ENCODE data around the gene GCHFR. TPM values are rescaled to one million over a fixed set of nuclear protein-coding genes. Genes with fewer than 3 reads are reported as not detected.

Gene GCHFR
- total RNA-seq, 1 donor from 2014 or later, result 5.0 TPM

GRCh38 chr15:40739047-40739446 is 24.8 kb upstream of the GCHFR start:
- H3K9me3 Mint-ChIP-seq (ENCODE audit: unreplicated experiment), result no peaks in the 10 kb centered on the region
- H3K27me3 Mint-ChIP-seq (ENCODE audit: unreplicated experiment), result peaks cover 3% of the 10 kb centered on the region
- no peak for DNase-seq
- H3K27ac Mint-ChIP-seq (ENCODE audit: unreplicated experiment), result no peak overlapping the region
- no peak overlapping the region for H3K4me3 Mint-ChIP-seq (ENCODE audit: unreplicated experiment)
- peaks cover 6% of the 10 kb centered on the region for H3K4me1 Mint-ChIP-seq (ENCODE audit: low read depth, unreplicated experiment)
- no peak for TF ChIP-seq CTCF (IDR thresholded peaks at IDR 0.05; ENCODE audit: partially characterized antibody, unreplicated experiment)
- peaks cover 5% of the 10 kb centered on the region for H3K36me3 Mint-ChIP-seq (ENCODE audit: unreplicated experiment)

DNA sequence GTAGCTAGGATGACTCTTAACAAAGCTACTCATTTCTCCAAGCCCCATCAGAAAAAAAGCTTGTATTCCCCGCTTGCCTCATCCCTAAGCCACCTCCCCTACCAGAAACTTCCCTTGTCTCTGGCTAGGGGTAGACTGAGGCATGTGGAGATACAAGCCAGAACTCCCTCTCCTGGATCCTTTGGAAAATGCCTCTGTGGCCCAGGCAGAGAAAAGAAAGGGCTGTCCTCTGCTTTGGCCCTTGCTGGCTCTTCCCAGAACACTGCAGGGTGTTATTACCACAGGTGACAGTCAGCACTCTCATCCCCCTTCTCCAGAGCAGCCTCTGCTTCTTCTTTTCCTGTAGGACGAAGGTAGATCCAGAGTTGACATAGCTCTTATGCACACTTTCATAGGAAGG is 24.0 kb upstream of the GCHFR start:
- Mint-ChIP-seq H3K9me3 (ENCODE audit: unreplicated experiment) (no peaks in the 10 kb centered on the region), H3K4me1 (ENCODE audit: low read depth, unreplicated experiment) (peaks cover 12% of the 10 kb centered on the region), H3K27me3 (ENCODE audit: unreplicated experiment) (peaks cover 3% of the 10 kb centered on the region), H3K27ac (ENCODE audit: unreplicated experiment) (no peak overlapping the region), H3K36me3 (ENCODE audit: unreplicated experiment) (peaks cover 5% of the 10 kb centered on the region), H3K4me3 (ENCODE audit: unreplicated experiment) (no peak overlapping the region)
- no peak for TF ChIP-seq CTCF (IDR thresholded peaks at IDR 0.05; ENCODE audit: partially characterized antibody, unreplicated experiment)
- no peak for DNase-seq

- Mint-ChIP-seq H3K36me3 (ENCODE audit: unreplicated experiment) (peaks cover 5% of the 10 kb centered on the region), H3K27ac (ENCODE audit: unreplicated experiment) (peak overlapping the region; percentile 95), H3K4me3 (ENCODE audit: unreplicated experiment) (no peak overlapping the region), H3K9me3 (ENCODE audit: unreplicated experiment) (no peaks in the 10 kb centered on the region), H3K4me1 (ENCODE audit: low read depth, unreplicated experiment) (peaks cover 25% of the 10 kb centered on the region), H3K27me3 (ENCODE audit: unreplicated experiment) (peaks cover 3% of the 10 kb centered on the region)
- DNase-seq, result no peak
- no peak for TF ChIP-seq CTCF (IDR thresholded peaks at IDR 0.05; ENCODE audit: partially characterized antibody, unreplicated experiment)
Observed at GRCh38 chr15:40743485-40743901, 20.4 kb upstream of the GCHFR start.

DNA sequence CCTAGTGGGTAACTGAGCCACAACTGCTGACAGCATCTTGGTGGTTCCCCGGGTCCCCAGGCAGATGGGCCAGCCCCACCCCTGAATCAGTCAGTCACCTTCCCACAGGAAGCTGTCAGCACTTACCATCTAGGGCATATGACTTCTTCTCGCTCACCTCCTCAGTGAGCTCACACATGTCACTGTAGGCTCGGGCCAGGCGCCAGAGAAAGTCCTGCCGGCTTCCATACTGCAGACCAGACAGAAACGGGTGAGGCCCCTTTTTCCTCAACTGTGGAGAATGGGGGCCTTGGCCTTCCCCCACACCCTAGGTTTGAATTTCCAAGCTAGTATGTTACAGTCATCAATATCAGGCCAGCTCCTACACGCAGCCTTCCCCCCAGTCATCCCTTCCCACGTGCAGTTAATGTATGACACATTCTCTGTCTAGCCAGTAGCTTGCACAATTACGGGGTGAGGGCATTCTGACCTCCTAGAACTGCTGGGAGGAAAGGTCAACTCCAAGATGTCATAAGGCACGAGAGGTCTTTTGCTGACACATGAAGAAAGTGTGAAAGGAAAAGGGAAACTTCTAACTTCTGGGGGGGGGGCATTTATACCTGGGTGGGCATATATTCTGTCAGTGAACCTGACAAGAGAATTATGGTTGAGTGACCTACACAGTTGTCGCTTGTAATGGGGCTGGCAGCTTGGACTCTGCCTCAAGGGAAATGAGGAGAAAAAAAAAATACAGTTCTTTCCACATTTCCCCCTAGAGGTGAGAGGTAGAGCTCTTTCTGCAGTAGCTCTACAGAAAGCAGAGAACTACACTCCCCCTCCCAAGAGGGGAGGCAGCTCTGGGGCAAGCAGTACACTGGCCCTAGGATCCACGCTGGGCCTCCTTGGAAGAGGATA is 19.7 kb upstream of the GCHFR start:
- DNase-seq, result no peak
- peak; percentile 46 for TF ChIP-seq CTCF (IDR thresholded peaks at IDR 0.05; ENCODE audit: partially characterized antibody, unreplicated experiment)

GRCh38 chr15:40744815-40745152 is 19.1 kb upstream of the GCHFR start:
- no peaks in the 10 kb centered on the region for H3K9me3 Mint-ChIP-seq (ENCODE audit: unreplicated experiment)
- TF ChIP-seq CTCF (IDR thresholded peaks at IDR 0.05; ENCODE audit: partially characterized antibody, unreplicated experiment), result peak; percentile 10
- H3K4me3 Mint-ChIP-seq (ENCODE audit: unreplicated experiment), result peak overlapping the region; percentile 76
- H3K4me1 Mint-ChIP-seq (ENCODE audit: low read depth, unreplicated experiment), result peaks cover 25% of the 10 kb centered on the region
- peak overlapping the region; percentile 95 for H3K27ac Mint-ChIP-seq (ENCODE audit: unreplicated experiment)
- peaks cover 6% of the 10 kb centered on the region for H3K27me3 Mint-ChIP-seq (ENCODE audit: unreplicated experiment)
- H3K36me3 Mint-ChIP-seq (ENCODE audit: unreplicated experiment), result peaks cover 5% of the 10 kb centered on the region
- peak; percentile 56 for DNase-seq

More for the DNA sequence above, 19.7 kb upstream of the GCHFR start:
- Mint-ChIP-seq H3K27ac (ENCODE audit: unreplicated experiment) (peak overlapping the region; percentile 95), H3K9me3 (ENCODE audit: unreplicated experiment) (no peaks in the 10 kb centered on the region), H3K4me3 (ENCODE audit: unreplicated experiment) (peak overlapping the region; percentile 67), H3K4me1 (ENCODE audit: low read depth, unreplicated experiment) (peaks cover 25% of the 10 kb centered on the region), H3K36me3 (ENCODE audit: unreplicated experiment) (peaks cover 5% of the 10 kb centered on the region), H3K27me3 (ENCODE audit: unreplicated experiment) (peaks cover 3% of the 10 kb centered on the region)

Data from glutamatergic neuron (in vitro differentiated cells).